Ovary (tissue), 10 donors: Measurements from ENCODE around the gene DRC1. TPM values are rescaled to one million over a fixed set of nuclear protein-coding genes. Genes with fewer than 3 reads are reported as not detected.
A peak's percentile ranks its signal among the peaks of the same experiment; 100 is the strongest.
"Not testable (repeated sequence)": the region's sequence is repeated elsewhere in the genome, so short reads cannot be mapped to it uniquely, and the experiment has no call there.

ENCODE experiments used
- DNase-seq, 5 donors: peaks; one replicate each; pipeline ENCODE4 v3.0.0-alpha.2; 2019 to 2020
- H3K27ac ChIP-seq, 2 donors: fragments of 200-600 bp; one replicate each; pipeline versions ENCODE4 v1.5.1 to v1.8.0; 2019 to 2022
- H3K27me3 ChIP-seq: fragments of 200-600 bp; one replicate; pipeline ENCODE4 v1.8.0; 2022
- H3K36me3 ChIP-seq: fragments of 200-600 bp; sonication (generic); one replicate; pipeline ENCODE4 v1.5.1; 2019
- H3K4me1 ChIP-seq: one replicate; pipeline ENCODE4 v1.8.1; 2013; ENCODE audit warnings: mild to moderate bottlenecking, moderate library complexity; ENCODE audit not compliant: insufficient read depth
- H3K4me3 ChIP-seq: fragments of 200-600 bp; sonication (generic); one replicate; pipeline ENCODE4 v1.5.1; 2017
- H3K9me3 ChIP-seq, 2 donors: fragments of 200-600 bp in 1 of 2; sonication (generic) in 1 of 2; one replicate each; pipeline versions ENCODE4 v1.5.1 to v1.8.1; 2013 to 2019; ENCODE audit warnings: mild to moderate bottlenecking in 1 of 2, moderate library complexity in 1 of 2
- CTCF ChIP-seq, 3 donors: fragments of 450-650 bp in 2 of 3; fragments of 200-600 bp in 1 of 3; IDR thresholded peaks; one replicate each; pipeline versions ENCODE4 v1.5.1 to v1.8.0; 2016 to 2022; ENCODE audit warnings: antibody characterized with exemption in 3 of 3, mild to moderate bottlenecking in 1 of 3
- EP300 ChIP-seq: sonication (generic); formaldehyde crosslinking; IDR thresholded peaks from one replicate; pipeline ENCODE4 v1.6.1; 2017; ENCODE audit warnings: antibody characterized with exemption
- POLR2A ChIP-seq: fragments of 450-650 bp; IDR thresholded peaks from one replicate; pipeline ENCODE4 v1.6.1; 2017; ENCODE audit warnings: antibody characterized with exemption, mild to moderate bottlenecking, moderate library complexity
- WGBS, 3 donors: extraction: QIAGEN DNeasy Blood & Tissue Kit in 1 of 3; methylation state at CpG; one replicate each; pipeline versions ENCODE4 v1.1.5 to v1.1.7; 2013 to 2017; 5-methylcytosine and 5-hydroxymethylcytosine counted together
- intact Hi-C, 4 donors: fragments of 100-400 bp; cut with DNase I; formaldehyde crosslinking; loops; one replicate each; pipeline versions ENCODE4 v1.11.0 to v1.15.1; 2022 to 2023
- long read RNA-seq, 3 donors: library from polyadenylated mRNA in 2 of 3; unstranded in 2 of 3; transcript quantifications; one replicate each; pipeline ENCODE4 v2.0.0 and lab custom pipeline, GENCODE V29; 2021 to 2026
- polyA plus RNA-seq, 2 donors: library from polyadenylated mRNA; stranded (reverse); fragments of 200-250 nt in 1 of 2; fragments of 350-450 nt in 1 of 2; fragmentation: Illumina TruSeq in 1 of 2; extraction: RNeasy Lipid Tissue Mini Kit (QIAGEN cat#74804) in 1 of 2; gene quantifications; one replicate each; pipeline ENCODE4 v1.2.3, GENCODE V29; 2013 to 2014
- total RNA-seq, 7 donors: library from RNA; depleted of rRNA in 2 of 7; stranded (reverse); fragments of >200 nt in 2 of 7; fragmentation: NEBNext Ultra II Directional in 3 of 7; extraction: Animal tissue kit (Norgen Biotek cat#: 25700) in 3 of 7; gene quantifications; one replicate each; pipeline versions ENCODE4 v1.1.0 to v1.2.4, GENCODE V29; 2016 to 2023
- donor health status: DM: no; HTN: no; CAD: no; lungs with moderate emphysema.
- donor health status: DM: no; HTN: no; CAD: no.
- donor health status: Bipolar disorder and iron deficiency.
- donor health status: DM: yes; HTN: yes; CAD: no.
- donor health status: DM: no; HTN: no; CAD: no.
- donor health status: DM: yes; HTN: yes; CAD: no.

DRC1 gene
- total RNA-seq (10 to 100 TPM in 1 of 7 donors, 1 to 10 TPM in 2, under 1 TPM in 2, not detected in 2; 0.52 to 11.8 (median 1.8) TPM), polyA plus RNA-seq (under 1 TPM in 1 of 2 donors, not detected in 1; 0.05 TPM)
- long read RNA-seq, donor 1 = 0 reads
- long read RNA-seq, donor 2 = 0 reads
- long read RNA-seq, donor 3 = 0 reads

- Histone ChIP-seq H3K4me3 (no peak within 1 kb of the TSS), H3K27ac (no peak within 1 kb of the TSS), H3K27me3 (no peaks in the 10 kb centered on the region), H3K4me1 (no peaks in the 10 kb centered on the region), H3K36me3 (no peaks in the 10 kb centered on the region), H3K9me3 (no peaks in the 10 kb centered on the region)
- peak in 3 of 5 donors; percentile 17 to 58 (median 44) for DNase-seq
- 9 to 14% (median 12%) methylated on average over 47 to 63 of the region's 63 CpGs for WGBS, 3 donors
- intact Hi-C loops = no loop called here
- TF ChIP-seq EP300 (no peak), POLR2A (no peak), CTCF (IDR thresholded peaks at IDR 0.05) (no peak)
Measured at GRCh38 chr2:26401739-26402541, at the start of gene DRC1. DRC1 (plus strand) TSS chr2:26401920; CDS start chr2:26401990, 70 bp downstream.

- Histone ChIP-seq H3K36me3 (no peaks in the 10 kb centered on the region), H3K27me3 (no peaks in the 10 kb centered on the region)
- no peak for DNase-seq
Measured at GRCh38 chr2:26352892-26353291, 48.8 kb upstream of the DRC1 start.

DNA sequence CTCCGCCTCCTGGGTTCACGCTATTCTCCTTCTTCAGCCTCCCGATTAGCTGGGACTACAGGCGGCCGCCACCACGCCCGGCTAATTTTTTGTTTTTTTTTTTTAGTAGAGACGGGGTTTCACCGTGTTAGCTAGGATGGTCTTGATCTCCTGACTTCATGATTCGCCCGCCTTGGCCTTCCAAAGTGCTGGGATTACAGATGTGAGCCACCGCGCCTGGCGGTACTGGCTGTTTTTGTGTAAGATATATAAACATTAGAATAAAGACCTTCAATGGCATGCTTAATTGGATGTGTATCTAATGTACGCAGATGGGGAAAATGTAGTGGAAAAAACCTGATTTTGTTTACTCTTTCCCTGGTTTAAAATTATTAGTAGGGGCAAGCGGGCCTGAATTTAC is 47.3 kb upstream of the DRC1 start:
- intact Hi-C loops = loop anchor here in 1 of 4 donors (10.0 kb wide), 1 partner anchor 220 kb away; no protein-coding TSS in a partner anchor

More at GRCh38 chr2:26352892-26353291, 48.8 kb upstream of the DRC1 start:
- intact Hi-C loops = loop anchor here in 1 of 4 donors (10.0 kb wide), 1 partner anchor 222 kb away; no protein-coding TSS in a partner anchor
- WGBS, 3 donors = 92 to 100% (median 95%) methylated on average over 1 of the region's 1 CpG
- Histone ChIP-seq H3K4me3 (no peak overlapping the region), H3K27ac (no peak overlapping the region), H3K4me1 (no peaks in the 10 kb centered on the region), H3K9me3 (no peaks in the 10 kb centered on the region)
- TF ChIP-seq EP300 (no peak), CTCF (IDR thresholded peaks at IDR 0.05) (no peak), POLR2A (no peak)

GRCh38 chr2:26355038-26355995 is 46.4 kb upstream of the DRC1 start:
- no peak overlapping the region for H3K27ac ChIP-seq
- H3K36me3 ChIP-seq = no peaks in the 10 kb centered on the region
- H3K27me3 ChIP-seq = no peaks in the 10 kb centered on the region
- intact Hi-C loops = loop anchor here in 1 of 4 donors (10.0 kb wide), 1 partner anchor 219 kb away; no protein-coding TSS in a partner anchor
- 60 to 62% (median 62%) methylated on average over 9 of the region's 9 CpGs for WGBS, 3 donors
- no peak for DNase-seq
- no peak overlapping the region for H3K4me3 ChIP-seq
- no peaks in the 10 kb centered on the region for H3K4me1 ChIP-seq
- H3K9me3 ChIP-seq = no peaks in the 10 kb centered on the region
- TF ChIP-seq CTCF (IDR thresholded peaks at IDR 0.05) (no peak), POLR2A (no peak), EP300 (no peak)

More for the DNA sequence above, 47.3 kb upstream of the DRC1 start:
- not testable (repeated sequence) for H3K27me3 ChIP-seq, DNase-seq, H3K4me3 ChIP-seq, H3K4me1 ChIP-seq, H3K27ac ChIP-seq, H3K9me3 ChIP-seq, H3K36me3 ChIP-seq
- 96 to 99% (median 97%) methylated on average over 16 of the region's 16 CpGs for WGBS, 3 donors
